NCI-H748 (cell line): ENCODE results near the gene STRBP.

Experiments
- DNase-seq: peaks from one replicate; lab custom pipeline; 2025; ENCODE audit not compliant: unreplicated experiment; lab: John Stamatoyannopoulos, UW

Gene STRBP

DNA sequence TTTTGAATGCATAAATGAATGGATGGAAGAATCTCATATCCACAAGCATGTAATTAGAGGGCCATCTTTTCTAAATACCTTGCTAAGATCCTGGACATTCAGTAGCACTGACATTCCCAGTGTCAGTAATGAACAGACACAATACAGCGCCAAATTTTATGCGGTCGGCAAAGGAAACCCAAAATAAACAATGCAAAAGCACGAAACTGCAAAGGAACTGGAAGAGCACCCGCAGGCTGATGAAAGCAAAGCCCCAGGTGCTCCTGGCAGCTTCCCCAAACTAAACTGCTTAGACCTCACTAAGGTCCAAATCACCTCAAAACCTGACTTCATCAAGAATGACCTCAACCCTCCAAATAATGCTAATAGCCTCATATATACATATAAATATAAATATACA is 133.0 kb downstream of the STRBP start:
- DNase-seq: no peak

DNA sequence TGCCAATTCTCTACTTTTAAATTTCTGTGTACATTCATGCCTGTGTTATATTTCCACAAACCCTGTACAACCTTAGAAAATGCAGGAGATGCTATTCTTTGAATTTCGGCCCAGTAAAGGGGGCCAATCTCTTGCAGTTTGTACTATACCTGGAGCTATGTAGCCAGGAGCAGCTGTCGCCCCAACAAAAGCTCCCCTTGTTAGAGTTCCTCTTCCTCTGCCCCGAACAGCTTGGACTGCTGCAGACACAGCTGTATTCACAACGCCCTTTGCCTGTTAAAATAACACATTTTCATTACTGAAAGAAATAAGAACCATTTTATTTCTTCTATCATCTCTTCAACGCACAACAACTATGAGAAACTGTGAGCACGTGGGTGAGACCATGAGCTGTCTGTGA is 135.7 kb downstream of the STRBP start:
- no peak for DNase-seq

- no peak for DNase-seq
Measured at GRCh38 chr9:123131993-123132392, 136.4 kb downstream of the STRBP start.

DNA sequence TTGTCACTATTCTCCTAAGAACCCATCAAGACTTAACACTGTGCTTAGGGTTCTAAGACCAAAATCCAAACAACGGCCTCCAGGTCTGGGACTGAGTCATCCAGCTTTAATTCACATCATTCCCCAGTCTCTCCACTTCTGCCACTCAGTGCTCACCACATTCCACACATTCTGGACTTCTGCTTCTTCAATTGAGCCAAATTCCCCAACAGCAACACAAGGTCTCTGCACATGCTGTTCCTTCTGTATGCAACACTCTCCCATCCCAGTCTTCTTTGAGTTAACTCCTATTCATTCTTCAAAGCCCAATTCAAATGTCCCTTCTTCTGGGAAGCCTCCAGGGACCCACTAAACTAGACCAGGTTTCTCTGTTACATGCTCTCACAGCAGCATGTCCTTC is 137.1 kb downstream of the STRBP start:
- DNase-seq: no peak

DNA sequence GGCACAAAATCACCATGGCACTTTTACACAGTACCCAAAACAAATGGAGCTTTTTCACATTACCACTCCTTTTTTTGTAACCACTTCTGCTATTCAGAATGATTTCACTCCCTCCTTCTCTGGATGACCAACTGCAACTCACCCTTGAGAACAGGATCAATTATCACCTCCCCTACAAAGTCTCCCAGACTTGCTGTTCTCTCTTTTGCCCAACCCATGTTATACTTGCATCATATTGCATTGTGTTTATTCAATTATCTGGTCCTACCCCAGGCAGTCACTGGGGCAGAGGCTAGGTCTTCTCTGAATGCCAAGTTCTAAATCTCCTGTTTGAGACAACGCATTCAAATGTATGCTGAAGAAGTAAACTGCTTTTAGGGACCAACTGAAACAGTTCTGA is 139.0 kb downstream of the STRBP start:
- DNase-seq: no peak

GRCh38 chr9:123128591-123128990 is 139.8 kb downstream of the STRBP start:
- DNase-seq: no peak

DNA sequence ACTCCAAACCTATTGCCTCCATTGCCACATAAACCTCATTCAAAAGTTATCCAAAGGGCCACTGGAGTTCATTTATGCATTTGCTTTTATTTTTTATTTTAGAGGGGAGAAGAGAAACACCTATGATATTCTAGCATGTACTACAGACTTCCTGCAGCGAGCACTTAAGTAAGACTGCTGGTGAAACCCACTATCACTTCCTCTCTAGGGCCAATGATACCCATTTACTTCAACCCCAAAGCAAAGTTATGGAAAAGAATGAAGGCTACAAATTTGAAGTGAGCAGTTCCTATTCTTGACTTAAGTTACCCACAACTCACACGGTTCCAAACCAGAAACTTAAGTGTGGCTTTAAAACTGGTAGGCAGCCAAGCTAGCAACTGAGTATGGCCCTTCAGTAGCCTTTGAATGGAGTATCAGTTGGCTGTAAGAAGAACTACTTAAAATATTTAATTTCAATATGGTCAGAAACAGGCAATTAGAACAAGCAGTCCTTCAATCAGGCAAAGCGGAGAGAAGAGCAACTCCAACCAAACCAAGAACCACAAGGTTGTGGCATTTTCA is 140.8 kb downstream of the STRBP start:
- DNase-seq: no peak

GRCh38 chr9:123121457-123121856 is 146.9 kb downstream of the STRBP start:
- DNase-seq: no peak

DNA sequence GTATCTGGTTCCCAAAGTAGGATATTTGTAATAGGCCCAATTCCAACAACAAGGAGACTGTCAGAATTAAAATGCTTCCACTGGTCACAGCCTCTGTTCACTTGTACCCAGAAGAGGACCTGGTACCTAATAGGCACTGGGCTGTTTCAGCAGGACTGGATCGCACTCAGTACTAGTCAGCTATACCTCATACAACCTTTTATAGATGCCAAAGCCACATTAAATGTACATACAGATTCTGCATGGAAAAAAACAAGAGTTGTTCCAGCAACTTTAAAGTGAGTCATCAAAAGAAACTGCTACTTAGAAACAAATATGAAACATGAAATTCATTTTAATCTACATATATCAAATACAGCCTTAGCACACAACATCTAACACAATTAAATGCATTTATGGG is 147.4 kb downstream of the STRBP start:
- DNase-seq: no peak

DNA sequence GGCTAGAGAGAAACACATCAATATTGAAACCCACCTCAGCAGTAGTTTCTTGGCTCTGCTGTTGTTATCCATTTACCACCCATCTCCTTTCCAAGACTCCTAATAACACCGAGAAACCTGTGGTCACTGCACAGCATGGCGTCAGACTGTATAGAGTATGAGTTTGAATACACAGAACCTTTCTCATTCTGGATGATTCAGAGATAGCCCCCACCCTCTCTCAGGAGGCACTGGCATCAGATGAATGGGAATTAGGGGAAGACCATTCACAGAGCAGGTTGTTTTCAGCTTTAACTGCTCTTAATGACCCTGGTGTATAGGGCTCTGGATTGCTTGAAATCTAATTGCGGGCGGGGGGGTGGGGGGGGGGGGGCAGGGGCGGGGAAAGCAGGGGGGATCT is 148.3 kb downstream of the STRBP start:
- no peak for DNase-seq

DNA sequence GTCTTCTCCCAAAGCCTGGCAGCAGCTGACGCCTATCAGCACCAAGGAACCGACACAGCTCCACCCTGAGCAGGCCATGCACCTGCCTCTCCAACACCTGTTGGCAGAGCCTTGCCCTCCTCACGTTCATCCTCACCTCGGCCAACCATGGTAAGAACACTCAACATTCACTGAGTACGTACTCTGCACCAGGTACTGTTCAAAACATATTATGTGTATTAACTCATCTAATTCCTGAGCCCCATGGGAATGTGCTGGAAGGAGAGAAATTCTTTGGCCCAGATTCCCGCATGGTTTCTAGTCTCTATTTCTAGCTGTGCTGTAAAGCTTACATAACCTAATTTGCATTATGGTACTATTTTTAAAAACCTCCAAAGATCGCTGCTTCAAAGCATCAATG is 148.8 kb downstream of the STRBP start:
- no peak for DNase-seq

DNA sequence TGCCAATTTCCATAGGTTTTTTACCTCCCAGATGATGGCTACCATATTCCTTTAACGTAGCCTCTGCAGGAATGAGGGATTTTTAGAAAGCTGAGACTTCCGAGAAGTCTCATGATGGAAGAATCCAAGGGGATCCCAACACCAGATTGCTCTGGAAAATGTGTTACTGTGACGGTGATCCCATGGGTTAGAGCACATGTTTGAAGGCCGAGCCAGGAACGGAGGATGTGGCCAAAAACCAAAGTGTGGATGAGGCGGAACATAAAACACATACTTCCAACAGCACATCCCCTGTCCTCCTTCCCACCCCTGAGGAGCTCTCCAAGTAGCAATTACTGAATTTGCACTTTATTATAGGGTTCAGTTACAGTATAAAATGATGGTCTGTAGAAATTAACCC is 152.3 kb downstream of the STRBP start:
- no peak for DNase-seq

DNA sequence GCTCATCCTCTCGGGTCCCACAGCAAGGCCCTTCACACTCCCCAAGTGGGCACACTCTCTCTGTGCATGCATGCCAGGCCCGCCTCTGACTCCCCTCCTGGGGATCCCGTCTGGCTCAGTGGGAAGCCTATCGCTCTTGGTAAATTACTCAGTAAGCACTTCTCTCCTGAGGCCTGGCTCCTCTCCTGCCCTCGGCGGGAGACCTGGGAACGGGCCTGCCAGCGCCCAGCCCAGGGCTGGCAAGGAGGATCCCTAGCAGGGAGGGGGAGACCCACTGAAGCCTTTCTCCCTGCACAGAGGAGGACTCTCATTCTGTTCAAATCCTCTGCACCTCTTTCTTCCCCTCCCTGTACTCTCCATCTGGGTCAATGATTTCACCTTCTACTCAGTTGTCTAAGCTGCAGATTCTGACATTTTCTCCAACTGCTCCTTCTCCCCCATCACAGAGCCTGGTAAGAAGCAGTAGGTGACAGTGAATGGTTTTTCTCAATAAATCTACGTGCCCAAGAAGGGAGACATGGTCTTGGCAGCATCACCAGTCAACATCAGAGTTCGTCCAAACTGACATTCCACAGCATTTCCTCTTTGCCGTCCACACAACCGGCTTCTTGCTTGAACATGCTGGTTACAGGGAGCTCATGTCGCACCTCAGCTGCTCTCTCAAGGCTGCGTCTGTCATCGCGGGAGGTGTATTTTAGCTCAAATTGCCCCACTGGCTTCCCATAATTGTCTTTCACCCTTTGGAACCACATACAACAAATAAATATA is 153.1 kb downstream of the STRBP start:
- no peak for DNase-seq

GRCh38 chr9:123113185-123113584 is 155.2 kb downstream of the STRBP start:
- DNase-seq: no peak

DNA sequence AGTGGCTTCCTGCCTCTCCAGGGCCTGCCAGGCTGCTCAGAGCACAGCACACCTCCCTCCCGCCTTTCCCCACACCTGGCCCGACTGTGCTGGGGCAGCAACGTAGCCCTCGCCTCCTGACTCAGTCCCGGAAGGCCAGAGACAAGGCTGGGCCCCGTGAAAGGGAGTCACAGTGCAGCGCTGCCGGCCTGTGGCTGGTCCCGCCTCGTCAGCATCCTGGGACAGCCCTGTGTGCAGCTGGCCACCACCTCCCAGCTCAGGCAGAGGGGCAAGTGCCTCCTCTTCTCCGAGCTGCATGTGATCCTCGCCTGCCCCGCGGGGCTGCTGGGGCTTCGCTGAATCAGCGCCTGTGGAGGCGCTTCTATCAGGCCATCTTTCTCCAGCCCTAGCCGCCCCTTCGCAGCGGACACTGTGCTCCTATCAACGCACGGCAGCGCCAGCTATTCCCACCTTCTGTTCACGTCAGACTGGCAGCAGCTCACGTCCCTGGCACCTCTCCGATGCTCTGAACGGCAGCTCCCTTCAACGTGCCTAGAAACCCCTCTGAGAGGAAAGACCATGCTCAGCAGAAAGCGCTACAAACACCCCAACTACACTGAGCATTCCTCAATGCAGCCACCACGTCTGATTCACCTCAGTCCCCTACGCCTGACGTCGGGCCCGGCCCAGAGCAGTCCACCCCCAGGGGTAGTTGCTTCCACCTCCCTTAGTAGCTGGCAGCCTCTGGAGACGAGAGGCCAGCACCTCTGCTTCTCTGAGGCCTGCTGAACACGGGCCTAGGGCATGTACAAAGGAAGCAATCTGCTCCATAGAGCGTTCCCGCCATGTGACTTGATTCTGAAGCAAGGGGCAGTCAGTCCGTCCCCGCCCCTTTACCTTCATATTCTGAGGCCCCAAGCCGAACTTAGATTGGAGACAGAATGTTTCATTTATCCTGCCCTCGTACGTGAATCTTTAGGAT is 156.1 kb downstream of the STRBP start:
- DNase-seq: no peak

DNA sequence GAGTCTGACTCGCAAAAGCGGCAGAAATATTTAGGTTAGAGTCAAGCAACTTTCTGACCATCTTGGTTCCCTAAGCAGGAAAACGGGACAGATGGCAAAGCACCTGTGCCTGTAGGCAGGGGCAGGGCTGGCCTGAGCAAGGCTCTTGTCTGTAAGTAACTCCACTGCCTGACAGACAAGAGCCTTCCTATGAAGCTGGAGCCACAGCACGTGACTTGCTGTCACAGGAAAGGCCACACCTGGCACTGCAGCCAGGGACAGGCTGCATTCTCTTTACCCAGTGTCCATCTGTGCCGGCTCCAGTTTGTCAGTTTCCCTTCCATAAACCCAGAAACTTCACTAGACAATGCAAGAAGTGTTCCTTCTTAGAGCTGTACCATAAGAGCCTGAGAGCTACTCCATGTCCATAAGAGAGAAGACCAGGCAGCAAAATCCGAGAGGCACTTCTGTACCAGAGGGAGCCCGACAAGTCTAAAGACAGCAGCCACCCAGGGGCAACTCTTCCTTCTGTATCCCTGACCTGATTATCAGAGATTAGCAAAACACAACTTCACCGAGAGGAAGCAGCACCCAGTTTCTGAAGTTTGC is 156.9 kb downstream of the STRBP start:
- DNase-seq: no peak

DNA sequence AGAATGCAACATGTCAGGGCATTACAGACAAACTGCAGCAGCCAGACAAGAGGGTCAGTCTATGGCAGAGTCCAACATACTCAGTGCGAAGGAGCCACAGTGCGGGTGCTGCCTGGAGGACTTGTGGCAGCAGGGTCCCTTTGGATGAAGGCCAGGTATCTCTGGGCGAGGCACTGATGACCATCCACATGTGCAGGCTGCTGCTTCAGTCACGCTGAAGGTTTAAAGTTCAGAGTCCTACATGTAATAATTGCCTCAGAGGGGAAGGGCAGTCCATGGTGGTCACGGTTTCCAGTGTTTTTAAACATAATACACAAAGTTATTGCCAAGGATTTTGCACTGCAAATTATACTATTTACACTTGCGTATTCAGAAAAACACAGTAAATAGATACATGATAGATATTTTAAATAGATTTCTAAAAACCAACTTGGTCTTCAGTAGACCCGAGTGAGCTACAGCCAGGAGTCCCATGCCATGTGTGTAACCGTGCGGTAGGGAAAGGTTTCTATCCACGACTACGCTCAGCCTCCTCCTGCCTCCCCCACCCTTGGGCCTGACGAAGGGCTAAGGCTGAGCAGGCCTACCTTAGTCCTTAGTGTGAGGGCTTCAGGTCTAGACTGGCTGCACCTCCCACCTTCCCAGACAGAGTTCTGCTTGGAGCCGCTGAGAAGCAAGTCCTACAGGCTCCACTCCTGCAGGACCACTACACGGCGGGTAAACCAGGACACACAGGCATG is 158.7 kb downstream of the STRBP start:
- no peak for DNase-seq

GRCh38 chr9:123108976-123109375 is 159.4 kb downstream of the STRBP start:
- no peak for DNase-seq

GRCh38 chr9:123107639-123108285 is 160.6 kb downstream of the STRBP start:
- no peak for DNase-seq

GRCh38 chr9:123105490-123105889 is 162.9 kb downstream of the STRBP start:
- no peak for DNase-seq
